Panc1 (cell line): ENCODE measurements around the gene PHYH. TPM values are rescaled to one million over a fixed set of nuclear protein-coding genes. Genes with fewer than 3 reads are reported as not detected.
"Not testable (repeated sequence)": the region's sequence is repeated elsewhere in the genome, so short reads cannot be mapped to it uniquely, and the experiment has no call there.

ENCODE experiments used
- ATAC-seq: fragments of 200-7000 bp; cut with Tn5 transposase; 2 replicates; pipeline ENCODE4 v1.9.1; 2020; ENCODE audit warnings: mild to moderate bottlenecking, moderate library complexity
- BruUV-seq: library from RNA; stranded (reverse); fragments of 400-500 nt; replicated peaks from 2 replicates; lab custom pipeline; 2021; lab: Mats Ljungman, UMichigan
- CTCF ChIA-PET: fragments of 300-600 bp; sonication (Branson Sonifier 250); formaldehyde crosslinking; loops from one replicate; lab custom pipeline; 2022; ENCODE audit warnings: antibody characterized with exemption; lab: Charles Lee
- POLR2A ChIA-PET: fragments of 300-600 bp; sonication (Branson Sonifier 250); formaldehyde crosslinking; loops from one replicate; lab custom pipeline; 2022; ENCODE audit warnings: antibody characterized with exemption; lab: Charles Lee
- DNase-seq: peaks from one replicate; pipeline ENCODE4 v3.0.0-alpha.2; 2010; ENCODE audit warnings: low read depth, low spot score
- H3K27ac ChIP-seq: 2 replicates; pipeline ENCODE4 v1.5.1; 2011; ENCODE audit warnings: mild to moderate bottlenecking, low read length, inconsistent platforms
- H3K27me3 ChIP-seq: fragments of 200-500 bp; sonication (Bioruptor generic); 2 replicates; pipeline ENCODE4 v1.6.0; 2014; ENCODE audit warnings: low read length, inconsistent platforms; ENCODE audit not compliant: control insufficient read depth, insufficient read depth
- H3K36me3 ChIP-seq: fragments of 200-500 bp; sonication (Bioruptor generic); 2 replicates; pipeline ENCODE4 v1.5.1; 2014; ENCODE audit warnings: inconsistent platforms, mild to moderate bottlenecking, low read length, moderate library complexity; ENCODE audit not compliant: control insufficient read depth, insufficient read depth
- H3K4me1 ChIP-seq: 2 replicates; pipeline ENCODE4 v1.5.1; 2011; ENCODE audit warnings: inconsistent platforms, mild to moderate bottlenecking, low read length, moderate library complexity; ENCODE audit not compliant: control insufficient read depth, insufficient read depth
- H3K4me3 ChIP-seq, 2 experiments: 2 replicates each; pipeline ENCODE4 v1.5.1; 2011 to 2012; ENCODE audit warnings: low read depth in 2 of 2, low read length in 2 of 2, mild to moderate bottlenecking in 2 of 2, inconsistent platforms in 1 of 2, moderate library complexity in 1 of 2
- H3K9me3 ChIP-seq: fragments of 200-500 bp; sonication (Bioruptor generic); 2 replicates; pipeline ENCODE4 v1.5.1; 2014; ENCODE audit warnings: low read depth, mild to moderate bottlenecking, inconsistent platforms, low read length, moderate library complexity; ENCODE audit not compliant: control insufficient read depth, insufficient read depth
- POLR2AphosphoS5 ChIP-seq: IDR thresholded peaks from 2 replicates; pipeline ENCODE4 v1.6.1; 2012; ENCODE audit warnings: mild to moderate bottlenecking, low read depth, low read length, moderate library complexity
- REST ChIP-seq, 2 experiments: IDR thresholded peaks; 2 replicates each; pipeline ENCODE4 v1.6.1; 2011 to 2012; ENCODE audit warnings: low read depth in 2 of 2, control low read depth in 1 of 2, low read length in 1 of 2, mild to moderate bottlenecking in 1 of 2, moderate library complexity in 1 of 2; ENCODE audit not compliant: insufficient read depth in 1 of 2
- TCF7L2 ChIP-seq: IDR thresholded peaks from 2 replicates; pipeline ENCODE4 v1.6.1; 2011; ENCODE audit warnings: mild to moderate bottlenecking, low read depth, low read length, inconsistent platforms
- in situ Hi-C: cut with HindIII; loops from 2 replicates; pipeline ENCODE4 v1.10.0; 2016; ENCODE audit warnings: low sequenced_read_pairs, low pct_unique_long_range_greater_than_20kb
- intact Hi-C: fragments of 100-400 bp; cut with micrococcal nuclease; formaldehyde crosslinking; loops from one replicate; pipeline ENCODE4 v1.10.0; 2022; ENCODE audit not compliant: unreplicated experiment
- total RNA-seq: library from RNA; stranded (reverse); gene quantifications from one replicate; pipeline ENCODE4 v1.2.1, GENCODE V29; 2021; ENCODE audit not compliant: unreplicated experiment
- TF ChIP-seq, protein P1 (sequence below): fragments of 450-650 bp; IDR thresholded peaks from 2 replicates; pipeline ENCODE4 v1.5.1; 2017; ENCODE audit warnings: mild to moderate bottlenecking

PHYH gene
- total RNA-seq, 1 experiment from 2014 or later = 41.3 TPM

DNA sequence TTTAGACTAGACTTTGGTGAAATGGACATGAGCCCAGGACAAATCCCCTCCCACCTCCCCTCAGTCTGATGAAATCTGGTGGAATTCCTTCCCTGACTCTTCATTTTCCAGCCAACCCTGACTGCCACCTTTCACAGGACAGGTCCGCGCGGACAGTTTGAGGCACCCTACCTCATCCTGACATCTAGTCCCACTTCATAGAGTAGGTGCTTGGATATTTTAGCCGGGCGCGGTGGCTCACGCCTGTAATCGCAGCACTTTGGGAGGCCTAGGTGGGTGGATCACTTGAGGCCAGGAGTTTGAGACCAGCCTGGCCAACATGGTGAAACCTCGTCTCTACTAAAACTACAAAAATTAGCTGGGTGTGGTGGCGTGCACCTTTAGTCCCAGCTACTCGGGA is 23.7 kb downstream of the PHYH start:
- H3K9me3 ChIP-seq, intact Hi-C loops, H3K4me1 ChIP-seq, CTCF ChIA-PET, ATAC-seq, DNase-seq, BruUV-seq, POLR2A ChIA-PET, in situ Hi-C loops, H3K27me3 ChIP-seq, H3K27ac ChIP-seq, H3K36me3 ChIP-seq, H3K4me3 ChIP-seq: not testable (repeated sequence)

DNA sequence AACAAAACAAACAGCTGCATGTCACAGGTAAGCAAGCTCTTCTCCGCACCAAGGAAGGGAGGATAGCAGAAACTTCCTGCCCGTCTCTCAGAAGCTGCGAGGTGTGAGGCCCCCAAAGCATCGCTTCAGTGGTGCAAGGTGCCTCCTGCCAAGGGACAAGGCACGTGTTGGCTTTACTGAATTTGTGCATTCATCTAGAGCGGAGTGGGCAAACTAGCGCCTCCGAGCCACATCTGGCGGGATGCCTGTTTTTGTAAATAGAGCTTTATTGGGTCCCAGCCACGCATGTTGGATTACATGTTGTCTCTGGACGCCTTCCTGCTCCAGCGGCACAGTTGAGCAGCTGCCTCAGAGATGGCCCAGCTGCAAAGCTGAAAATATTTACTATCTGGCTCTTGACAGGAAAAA is 27.7 kb downstream of the PHYH start:
- POLR2A ChIA-PET = no interaction called here
- Histone ChIP-seq H3K36me3 (no peaks in the 10 kb centered on the region), H3K27ac (no peak overlapping the region), H3K9me3 (no peaks in the 10 kb centered on the region), H3K4me1 (no peaks in the 10 kb centered on the region), H3K4me3 (no peak overlapping the region), H3K27me3 (no peaks in the 10 kb centered on the region)
- no TSS peak for BruUV-seq
- intact Hi-C loops (no loop called here), in situ Hi-C loops (no loop called here)
- DNase-seq = no peak
- ATAC-seq = no peak
- CTCF ChIA-PET = no interaction called here
- TF ChIP-seq, protein P1, sequence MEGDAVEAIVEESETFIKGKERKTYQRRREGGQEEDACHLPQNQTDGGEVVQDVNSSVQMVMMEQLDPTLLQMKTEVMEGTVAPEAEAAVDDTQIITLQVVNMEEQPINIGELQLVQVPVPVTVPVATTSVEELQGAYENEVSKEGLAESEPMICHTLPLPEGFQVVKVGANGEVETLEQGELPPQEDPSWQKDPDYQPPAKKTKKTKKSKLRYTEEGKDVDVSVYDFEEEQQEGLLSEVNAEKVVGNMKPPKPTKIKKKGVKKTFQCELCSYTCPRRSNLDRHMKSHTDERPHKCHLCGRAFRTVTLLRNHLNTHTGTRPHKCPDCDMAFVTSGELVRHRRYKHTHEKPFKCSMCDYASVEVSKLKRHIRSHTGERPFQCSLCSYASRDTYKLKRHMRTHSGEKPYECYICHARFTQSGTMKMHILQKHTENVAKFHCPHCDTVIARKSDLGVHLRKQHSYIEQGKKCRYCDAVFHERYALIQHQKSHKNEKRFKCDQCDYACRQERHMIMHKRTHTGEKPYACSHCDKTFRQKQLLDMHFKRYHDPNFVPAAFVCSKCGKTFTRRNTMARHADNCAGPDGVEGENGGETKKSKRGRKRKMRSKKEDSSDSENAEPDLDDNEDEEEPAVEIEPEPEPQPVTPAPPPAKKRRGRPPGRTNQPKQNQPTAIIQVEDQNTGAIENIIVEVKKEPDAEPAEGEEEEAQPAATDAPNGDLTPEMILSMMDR = no peak
- TF ChIP-seq POLR2AphosphoS5 = no peak
- TF ChIP-seq REST (IDR thresholded peaks at IDR 0.05; ENCODE audit: insufficient read depth in 1 of 2, low read depth in 2 of 2, low read length in 1 of 2) = no peak
- no peak for TF ChIP-seq TCF7L2

- no peak overlapping the region for H3K27ac ChIP-seq
- ATAC-seq (peak; percentile 72; the same call in 1 of the 2 replicates), DNase-seq (no peak)
- POLR2A ChIA-PET = no interaction called here
- H3K9me3 ChIP-seq = no peaks in the 10 kb centered on the region
- BruUV-seq = no TSS peak
- TF ChIP-seq, protein P1 = peak; percentile 59
- TF ChIP-seq TCF7L2 = no peak
- in situ Hi-C loops (no loop called here), intact Hi-C loops (no loop called here)
- H3K27me3 ChIP-seq = no peaks in the 10 kb centered on the region
- CTCF ChIA-PET = no interaction called here
- H3K4me3 ChIP-seq = 0 out of 4 replicates have a peak overlapping the region, but pooled peaks of 1 of the 2 experiments have one; percentile 14
- no peaks in the 10 kb centered on the region for H3K36me3 ChIP-seq
- no peaks in the 10 kb centered on the region for H3K4me1 ChIP-seq
These were observed 28.2 kb downstream of the PHYH start for GRCh38 chr10:13271552-13272163.
